ENCODE results near the gene DUSP22. TPM values are rescaled to one million over a fixed set of nuclear protein-coding genes. Genes with fewer than 3 reads are reported as not detected.

Gene DUSP22
- polyA plus RNA-seq, 1 experiment = 9.8 TPM

- no peak for DNase-seq (ENCODE audit: low read depth)
- H3K36me3 ChIP-seq (ENCODE audit: control insufficient read depth, insufficient read depth, low read length) = peaks cover 3% of the 10 kb centered on the region; the same call in 1 of the 2 replicates
- no peak overlapping the region for H3K4me3 ChIP-seq (ENCODE audit: low read depth, low read length)
- TF ChIP-seq CTCF (IDR thresholded peaks at IDR 0.05; ENCODE audit: insufficient read depth, low read depth, low read length) = no peak
- POLR2A ChIA-PET = no interaction called here
- CTCF ChIA-PET = no interaction called here
- H3K27me3 ChIP-seq (ENCODE audit: control insufficient read depth, insufficient read depth, low read length) = no peaks in the 10 kb centered on the region
Measured at GRCh38 chr6:347951-348859, 55.9 kb downstream of the DUSP22 start.

- Histone ChIP-seq H3K27me3 (ENCODE audit: control insufficient read depth, insufficient read depth, low read length) (no peaks in the 10 kb centered on the region), H3K4me3 (ENCODE audit: low read depth, low read length) (no peak overlapping the region), H3K36me3 (ENCODE audit: control insufficient read depth, insufficient read depth, low read length) (peaks cover 3% of the 10 kb centered on the region; the same call in 1 of the 2 replicates)
- ChIA-PET POLR2A (no interaction called here), CTCF (interaction anchor here (1.0 kb wide), 1 partner anchor 50 kb away, joined by 3 read pairs; no protein-coding TSS in a partner anchor)
- DNase-seq (ENCODE audit: low read depth) = no peak
- no peak for TF ChIP-seq CTCF (IDR thresholded peaks at IDR 0.05; ENCODE audit: insufficient read depth, low read depth, low read length)
Measured at GRCh38 chr6:348860-349396, 56.6 kb downstream of the DUSP22 start.

- ChIA-PET POLR2A (no interaction called here), CTCF (interaction anchor here (1.0 kb wide), 1 partner anchor 49 kb away, joined by 3 read pairs; no protein-coding TSS in a partner anchor)
- TF ChIP-seq CTCF (IDR thresholded peaks at IDR 0.05; ENCODE audit: insufficient read depth, low read depth, low read length) = no peak
- Histone ChIP-seq H3K4me3 (ENCODE audit: low read depth, low read length) (no peak overlapping the region), H3K27me3 (ENCODE audit: control insufficient read depth, insufficient read depth, low read length) (no peaks in the 10 kb centered on the region), H3K36me3 (ENCODE audit: control insufficient read depth, insufficient read depth, low read length) (peaks cover 3% of the 10 kb centered on the region; the same call in 1 of the 2 replicates)
- DNase-seq (ENCODE audit: low read depth) = no peak
Measured at GRCh38 chr6:349491-349921, 57.2 kb downstream of the DUSP22 start.

GRCh38 chr6:350371-350770 is 58.1 kb downstream of the DUSP22 start:
- no peak for TF ChIP-seq CTCF (IDR thresholded peaks at IDR 0.05; ENCODE audit: insufficient read depth, low read depth, low read length)
- ChIA-PET POLR2A (no interaction called here), CTCF (no interaction called here)
- Histone ChIP-seq H3K4me3 (ENCODE audit: low read depth, low read length) (no peak overlapping the region), H3K27me3 (ENCODE audit: control insufficient read depth, insufficient read depth, low read length) (no peaks in the 10 kb centered on the region), H3K36me3 (ENCODE audit: control insufficient read depth, insufficient read depth, low read length) (peaks cover 3% of the 10 kb centered on the region; the same call in 1 of the 2 replicates)
- no peak for DNase-seq (ENCODE audit: low read depth)

Data from BJ (cell line).